Sigmoid colon (tissue), 7 donors: ENCODE results near the gene UCN. TPM values are rescaled to one million over a fixed set of nuclear protein-coding genes. Genes with fewer than 3 reads are reported as not detected.

Source experiments
- DNase-seq: peaks from one replicate; pipeline ENCODE4 v3.0.0-alpha.2; 2019
- H3K27ac ChIP-seq, 4 donors: fragments of 200-600 bp; sonication (generic); one replicate each; pipeline ENCODE4 v1.5.1; 2016 to 2019; ENCODE audit warnings: mild to moderate bottlenecking in 1 of 4
- H3K27me3 ChIP-seq, 3 donors: fragments of 200-600 bp; sonication (generic); one replicate each; pipeline ENCODE4 v1.5.1; 2019; ENCODE audit warnings: mild to moderate bottlenecking in 1 of 3
- H3K36me3 ChIP-seq, 4 donors: fragments of 200-600 bp; sonication (generic); one replicate each; pipeline ENCODE4 v1.5.1; 2016 to 2019
- H3K4me1 ChIP-seq, 4 donors: fragments of 200-600 bp; sonication (generic); one replicate each; pipeline ENCODE4 v1.5.1; 2017 to 2019
- H3K4me3 ChIP-seq, 4 donors: fragments of 200-600 bp; sonication (generic); one replicate each; pipeline ENCODE4 v1.5.1; 2017 to 2019; ENCODE audit warnings: mild to moderate bottlenecking in 2 of 4, moderate library complexity in 1 of 4
- H3K9me3 ChIP-seq, 4 donors: fragments of 200-600 bp in 3 of 4; sonication (generic) in 3 of 4; one replicate each; pipeline versions ENCODE4 v1.5.1 to v1.6.1; 2013 to 2019
- EP300 ChIP-seq, 4 donors: sonication (generic); formaldehyde crosslinking; IDR thresholded peaks; one replicate each; pipeline ENCODE4 v1.6.1; 2017; ENCODE audit warnings: antibody characterized with exemption in 4 of 4
- POLR2A ChIP-seq, 2 donors: fragments of 450-650 bp; IDR thresholded peaks; one replicate each; pipeline ENCODE4 v1.6.1; 2016; ENCODE audit warnings: antibody characterized with exemption in 2 of 2, mild to moderate bottlenecking in 2 of 2, moderate library complexity in 2 of 2
- POLR2AphosphoS5 ChIP-seq, 4 donors: sonication (generic); formaldehyde crosslinking; IDR thresholded peaks; one replicate each; pipeline ENCODE4 v1.6.1; 2017; ENCODE audit warnings: antibody characterized with exemption in 4 of 4
- WGBS, 2 donors: extraction: QIAGEN DNeasy Blood & Tissue Kit; methylation state at CpG; one replicate each; pipeline ENCODE4 v1.1.7; 2013; 5-methylcytosine and 5-hydroxymethylcytosine counted together
- intact Hi-C: fragments of 100-400 bp; cut with DNase I; formaldehyde crosslinking; loops from one replicate; pipeline ENCODE4 v1.15.1; 2023
- polyA plus RNA-seq, 3 donors: library from polyadenylated mRNA; stranded (reverse); fragments of 200-250 nt; gene quantifications; one replicate each; pipeline ENCODE4 v1.2.3, GENCODE V29; 2013
- total RNA-seq, 4 donors: library from RNA; depleted of rRNA; stranded (reverse); fragments of >200 nt; gene quantifications; one replicate each; pipeline ENCODE4 v1.1.0, GENCODE V29; 2016
- TF ChIP-seq, protein P1 (sequence below), 4 experiments: fragments of 450-650 bp in 3 of 4; fragments of 200-600 bp in 1 of 4; IDR thresholded peaks; one replicate each; pipeline ENCODE4 v1.5.1; 2016 to 2019; ENCODE audit warnings: antibody characterized with exemption in 4 of 4, mild to moderate bottlenecking in 3 of 4, moderate library complexity in 2 of 4
- donor health status: healthy with polysubstance abuse.
- donor health status: Bipolar disorder and iron deficiency.
- donor health status: healthy.

Gene UCN
- total and polyA plus RNA-seq, 7 donors: 0.71 to 6.5 (median 1.6) TPM; not detected in 2

DNA sequence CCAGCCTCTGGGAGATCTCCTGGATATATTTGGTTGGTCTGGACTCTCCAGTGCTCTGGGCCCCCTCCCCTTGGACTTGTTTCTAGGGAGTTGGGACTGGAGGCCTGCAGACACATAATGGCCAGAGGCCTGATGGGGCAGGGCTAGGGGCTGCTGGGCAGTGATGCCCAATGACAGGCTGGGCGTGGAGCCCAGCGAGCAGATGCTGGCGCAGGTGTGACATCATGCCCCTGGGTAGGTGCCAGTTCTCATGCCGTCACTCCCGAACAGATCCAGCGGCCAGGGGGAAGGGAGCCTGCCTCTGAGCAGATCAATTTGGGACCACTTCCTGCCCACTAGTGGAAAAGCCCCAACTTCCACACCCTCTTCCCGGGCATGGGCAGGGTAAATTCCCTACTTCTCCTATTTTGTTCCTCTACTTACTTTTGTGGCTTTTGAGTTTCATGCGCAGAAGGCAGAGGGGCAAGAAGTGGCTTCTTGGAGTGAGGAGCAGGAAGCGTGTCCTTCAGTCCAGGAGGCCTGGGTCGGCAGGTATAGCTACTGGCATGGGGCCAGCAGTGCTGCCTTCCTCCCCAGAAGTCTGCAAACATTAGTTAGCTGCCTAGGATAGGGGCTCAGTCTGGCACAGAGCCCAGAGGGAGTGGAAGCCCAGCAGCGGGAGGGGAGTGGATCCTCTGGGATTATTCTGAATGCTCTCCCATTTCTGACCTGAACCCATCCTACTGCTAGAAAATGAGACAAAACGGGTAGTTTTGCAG lies 8.6 kb upstream of the UCN start:
- no peak overlapping the region for H3K27ac ChIP-seq
- DNase-seq: no peak
- TF ChIP-seq, protein P1, sequence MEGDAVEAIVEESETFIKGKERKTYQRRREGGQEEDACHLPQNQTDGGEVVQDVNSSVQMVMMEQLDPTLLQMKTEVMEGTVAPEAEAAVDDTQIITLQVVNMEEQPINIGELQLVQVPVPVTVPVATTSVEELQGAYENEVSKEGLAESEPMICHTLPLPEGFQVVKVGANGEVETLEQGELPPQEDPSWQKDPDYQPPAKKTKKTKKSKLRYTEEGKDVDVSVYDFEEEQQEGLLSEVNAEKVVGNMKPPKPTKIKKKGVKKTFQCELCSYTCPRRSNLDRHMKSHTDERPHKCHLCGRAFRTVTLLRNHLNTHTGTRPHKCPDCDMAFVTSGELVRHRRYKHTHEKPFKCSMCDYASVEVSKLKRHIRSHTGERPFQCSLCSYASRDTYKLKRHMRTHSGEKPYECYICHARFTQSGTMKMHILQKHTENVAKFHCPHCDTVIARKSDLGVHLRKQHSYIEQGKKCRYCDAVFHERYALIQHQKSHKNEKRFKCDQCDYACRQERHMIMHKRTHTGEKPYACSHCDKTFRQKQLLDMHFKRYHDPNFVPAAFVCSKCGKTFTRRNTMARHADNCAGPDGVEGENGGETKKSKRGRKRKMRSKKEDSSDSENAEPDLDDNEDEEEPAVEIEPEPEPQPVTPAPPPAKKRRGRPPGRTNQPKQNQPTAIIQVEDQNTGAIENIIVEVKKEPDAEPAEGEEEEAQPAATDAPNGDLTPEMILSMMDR (IDR thresholded peaks at IDR 0.05): no peak
- no peak for TF ChIP-seq EP300 (IDR thresholded peaks at IDR 0.05)
- no peak for TF ChIP-seq POLR2AphosphoS5 (IDR thresholded peaks at IDR 0.05)
- no peak for TF ChIP-seq POLR2A (IDR thresholded peaks at IDR 0.05)
- peaks cover under 1 to 11% (median 4%) of the 10 kb centered on the region in 4 donors for H3K36me3 ChIP-seq
- peaks cover 0 to 14% (median 6%) of the 10 kb centered on the region in 4 donors for H3K4me1 ChIP-seq
- intact Hi-C loops: no loop called here
- no peaks in the 10 kb centered on the region for H3K27me3 ChIP-seq
- WGBS, 2 donors: 74 to 82% methylated on average over 12 of the region's 12 CpGs
- H3K9me3 ChIP-seq: no peaks in the 10 kb centered on the region
- H3K4me3 ChIP-seq: no peak overlapping the region

DNA sequence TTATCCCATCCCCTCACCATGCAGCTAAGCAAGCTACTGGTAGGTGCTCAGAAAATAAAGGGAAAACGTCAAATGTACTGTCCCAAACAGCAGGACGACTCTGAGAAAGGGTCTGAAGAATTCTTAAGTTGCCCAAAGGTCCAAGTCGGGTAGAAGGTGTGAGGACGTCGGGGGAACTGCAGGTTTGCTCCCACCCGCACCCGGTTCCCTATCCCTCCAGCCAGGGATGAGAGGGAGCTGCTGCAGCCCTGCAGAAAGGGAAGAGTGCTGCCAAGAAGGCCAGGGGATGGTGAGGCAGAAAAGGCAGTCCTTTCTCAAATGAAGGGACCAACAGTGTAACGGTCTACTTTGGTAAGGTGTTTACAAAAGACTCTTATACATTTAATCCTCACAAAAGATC lies 6.9 kb upstream of the UCN start:
- H3K27ac ChIP-seq: no peak overlapping the region
- no peaks in the 10 kb centered on the region for H3K27me3 ChIP-seq
- peaks cover 4 to 16% (median 8%) of the 10 kb centered on the region in 4 donors for H3K36me3 ChIP-seq
- DNase-seq: no peak
- WGBS, 2 donors: 87 to 89% methylated on average over 8 of the region's 8 CpGs
- no peaks in the 10 kb centered on the region for H3K9me3 ChIP-seq
- H3K4me1 ChIP-seq: no peaks in the 10 kb centered on the region
- intact Hi-C loops: no loop called here
- no peak overlapping the region for H3K4me3 ChIP-seq
- no peak for TF ChIP-seq EP300 (IDR thresholded peaks at IDR 0.05)
- TF ChIP-seq, protein P1 (IDR thresholded peaks at IDR 0.05): no peak
- TF ChIP-seq POLR2AphosphoS5 (IDR thresholded peaks at IDR 0.05): no peak
- TF ChIP-seq POLR2A (IDR thresholded peaks at IDR 0.05): no peak

DNA sequence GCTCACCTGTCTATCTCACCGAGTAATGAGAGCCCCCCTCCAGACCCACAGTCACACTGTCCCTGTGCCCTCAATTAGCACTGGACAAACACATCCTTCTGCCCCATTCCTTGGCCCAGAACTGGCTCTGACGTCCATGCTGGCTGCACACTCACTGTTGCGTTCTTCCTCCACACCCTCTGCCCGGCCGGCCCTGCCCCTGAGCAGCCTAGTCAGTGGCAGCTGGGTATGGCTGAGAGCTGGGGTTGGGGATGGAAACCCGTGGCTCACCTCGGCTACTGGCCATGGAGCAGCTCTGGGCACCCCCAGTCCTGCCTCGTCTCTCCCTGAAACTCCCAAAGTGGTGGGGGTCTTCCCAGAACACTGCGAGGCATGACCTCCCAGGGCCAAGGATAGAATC lies 6.5 kb upstream of the UCN start:
- TF ChIP-seq POLR2A (IDR thresholded peaks at IDR 0.05): no peak
- TF ChIP-seq, protein P1 (IDR thresholded peaks at IDR 0.05): no peak
- TF ChIP-seq POLR2AphosphoS5 (IDR thresholded peaks at IDR 0.05): no peak
- TF ChIP-seq EP300 (IDR thresholded peaks at IDR 0.05): no peak
- intact Hi-C loops: no loop called here
- Histone ChIP-seq H3K4me1 (no peaks in the 10 kb centered on the region), H3K9me3 (no peaks in the 10 kb centered on the region), H3K27ac (no peak overlapping the region), H3K36me3 (peaks cover 4 to 20% (median 10%) of the 10 kb centered on the region in 4 donors), H3K27me3 (no peaks in the 10 kb centered on the region), H3K4me3 (no peak overlapping the region)
- 93% methylated on average over 9 of the region's 9 CpGs for WGBS, 2 donors
- no peak for DNase-seq

DNA sequence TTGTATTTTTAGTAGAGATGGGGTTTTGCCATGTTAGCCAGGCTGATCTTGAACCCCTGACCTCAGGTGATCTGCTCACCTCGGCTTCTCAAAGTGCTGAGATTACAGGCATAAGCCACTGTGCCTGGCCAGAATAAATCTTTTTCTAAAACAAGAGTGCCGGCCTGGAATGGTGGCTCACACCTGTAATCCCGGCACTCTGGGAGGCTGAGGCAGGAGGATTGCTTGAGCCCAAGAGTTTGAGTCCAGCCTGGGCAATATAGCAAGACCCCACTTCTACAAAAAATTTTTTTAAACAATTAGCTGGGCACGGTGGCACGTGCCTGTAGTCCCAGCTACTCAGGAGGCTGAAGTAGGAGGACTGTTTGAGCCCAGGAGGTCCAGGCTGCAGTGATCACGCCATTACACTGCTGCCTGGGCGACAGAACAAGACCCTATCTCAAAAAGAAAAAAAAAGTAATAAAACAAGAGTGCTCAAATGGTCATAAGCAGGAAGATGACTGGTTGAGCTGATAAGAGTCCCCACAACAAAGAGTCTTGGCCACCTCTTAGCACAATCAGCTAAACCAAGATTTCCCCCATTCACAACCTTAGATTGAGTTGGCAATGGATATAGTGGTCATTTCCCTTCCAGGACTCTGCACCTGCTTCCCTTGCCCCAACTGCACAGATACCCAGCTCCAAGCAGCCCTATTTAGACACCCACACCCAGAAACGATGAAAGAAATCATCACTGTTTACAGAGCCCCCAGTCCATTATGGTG lies 5.8 kb upstream of the UCN start:
- intact Hi-C loops: no loop called here
- WGBS, 2 donors: 93 to 94% methylated on average over 8 of the region's 8 CpGs
- no peak overlapping the region for H3K4me3 ChIP-seq
- H3K9me3 ChIP-seq: no peaks in the 10 kb centered on the region
- H3K27me3 ChIP-seq: peaks cover 0 to 6% (median 0%) of the 10 kb centered on the region in 3 donors
- H3K27ac ChIP-seq: no peak overlapping the region
- no peak for DNase-seq
- H3K4me1 ChIP-seq: no peaks in the 10 kb centered on the region
- H3K36me3 ChIP-seq: peaks cover 4 to 25% (median 12%) of the 10 kb centered on the region in 4 donors
- TF ChIP-seq POLR2A (IDR thresholded peaks at IDR 0.05) (no peak), EP300 (IDR thresholded peaks at IDR 0.05) (no peak), POLR2AphosphoS5 (IDR thresholded peaks at IDR 0.05) (no peak)
- TF ChIP-seq, protein P1 (IDR thresholded peaks at IDR 0.05): no peak
